GM12865 (cell line): ENCODE results near the gene SMPD3.

Experiments
- DNase-seq: peaks from one replicate; pipeline ENCODE4 v3.0.0; 2010; ENCODE audit warnings: low read depth
- H3K4me3 ChIP-seq: 2 replicates; pipeline ENCODE4 v1.5.1; 2011; ENCODE audit warnings: mild to moderate bottlenecking, low read depth, low read length, control low read depth
- TF ChIP-seq, protein P1 (sequence below): IDR thresholded peaks from 2 replicates; pipeline ENCODE4 v1.5.1; 2011; ENCODE audit warnings: low read length, control low read depth, low read depth, inconsistent platforms; ENCODE audit not compliant: insufficient read depth; ENCODE audit errors: missing control alignments

The SMPD3 gene

DNA sequence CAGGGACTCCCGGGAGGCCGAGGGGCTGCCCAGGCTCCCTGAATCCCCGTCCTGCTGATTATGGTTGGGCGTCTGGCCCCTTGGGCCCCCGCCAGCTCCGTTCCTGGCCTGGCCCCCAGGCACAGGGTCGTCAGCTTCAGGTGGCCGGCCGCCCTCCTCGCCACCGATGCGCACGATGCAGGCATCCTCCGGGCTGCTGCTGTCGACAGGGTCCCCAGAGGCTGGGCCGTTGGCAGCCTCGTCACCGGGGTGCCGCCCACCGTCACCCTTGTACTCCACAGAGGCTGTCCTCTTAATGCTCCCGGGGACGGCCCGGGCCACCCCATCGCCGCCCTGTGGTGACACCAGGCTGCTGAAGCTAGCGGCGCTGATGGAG lies 77.0 kb downstream of the SMPD3 start:
- no peak overlapping the region for H3K4me3 ChIP-seq
- TF ChIP-seq, protein P1, sequence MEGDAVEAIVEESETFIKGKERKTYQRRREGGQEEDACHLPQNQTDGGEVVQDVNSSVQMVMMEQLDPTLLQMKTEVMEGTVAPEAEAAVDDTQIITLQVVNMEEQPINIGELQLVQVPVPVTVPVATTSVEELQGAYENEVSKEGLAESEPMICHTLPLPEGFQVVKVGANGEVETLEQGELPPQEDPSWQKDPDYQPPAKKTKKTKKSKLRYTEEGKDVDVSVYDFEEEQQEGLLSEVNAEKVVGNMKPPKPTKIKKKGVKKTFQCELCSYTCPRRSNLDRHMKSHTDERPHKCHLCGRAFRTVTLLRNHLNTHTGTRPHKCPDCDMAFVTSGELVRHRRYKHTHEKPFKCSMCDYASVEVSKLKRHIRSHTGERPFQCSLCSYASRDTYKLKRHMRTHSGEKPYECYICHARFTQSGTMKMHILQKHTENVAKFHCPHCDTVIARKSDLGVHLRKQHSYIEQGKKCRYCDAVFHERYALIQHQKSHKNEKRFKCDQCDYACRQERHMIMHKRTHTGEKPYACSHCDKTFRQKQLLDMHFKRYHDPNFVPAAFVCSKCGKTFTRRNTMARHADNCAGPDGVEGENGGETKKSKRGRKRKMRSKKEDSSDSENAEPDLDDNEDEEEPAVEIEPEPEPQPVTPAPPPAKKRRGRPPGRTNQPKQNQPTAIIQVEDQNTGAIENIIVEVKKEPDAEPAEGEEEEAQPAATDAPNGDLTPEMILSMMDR = no peak
- DNase-seq = no peak

DNA sequence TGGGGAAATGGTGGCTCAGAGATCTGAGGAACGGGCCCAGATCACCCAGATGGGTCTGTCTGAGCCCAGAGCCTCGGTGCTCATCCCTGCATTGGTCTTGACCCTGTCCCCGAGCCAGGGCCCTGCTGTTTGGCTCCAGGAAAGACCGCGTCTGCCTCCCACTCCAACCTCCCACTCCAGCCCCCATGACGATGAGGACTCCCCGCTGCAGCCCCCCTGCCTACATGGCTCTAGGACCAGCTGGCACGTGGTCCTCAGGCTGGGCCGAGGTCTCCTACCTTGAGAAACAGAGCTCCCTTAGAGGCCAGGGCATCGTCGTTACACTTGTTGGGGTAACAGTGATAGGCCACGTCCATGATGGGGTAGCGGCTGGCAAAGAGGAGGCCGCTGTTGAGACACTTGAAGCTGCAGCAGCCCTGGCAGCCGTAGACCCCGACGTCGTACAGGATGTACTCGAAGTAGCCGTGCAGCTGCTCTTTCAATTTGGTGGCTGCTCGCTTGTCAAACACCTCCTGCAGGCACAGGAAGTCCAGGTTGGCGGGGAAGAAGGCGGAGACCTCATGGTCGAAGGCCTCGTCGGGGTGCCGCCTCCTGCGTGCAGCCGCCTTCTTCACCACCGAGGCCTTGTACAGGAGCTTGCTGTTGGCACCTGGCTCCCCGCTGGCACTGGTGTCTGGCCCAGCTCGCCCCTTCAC lies 77.6 kb downstream of the SMPD3 start:
- TF ChIP-seq, protein P1 = no peak
- DNase-seq = no peak
- no peak overlapping the region for H3K4me3 ChIP-seq

DNA sequence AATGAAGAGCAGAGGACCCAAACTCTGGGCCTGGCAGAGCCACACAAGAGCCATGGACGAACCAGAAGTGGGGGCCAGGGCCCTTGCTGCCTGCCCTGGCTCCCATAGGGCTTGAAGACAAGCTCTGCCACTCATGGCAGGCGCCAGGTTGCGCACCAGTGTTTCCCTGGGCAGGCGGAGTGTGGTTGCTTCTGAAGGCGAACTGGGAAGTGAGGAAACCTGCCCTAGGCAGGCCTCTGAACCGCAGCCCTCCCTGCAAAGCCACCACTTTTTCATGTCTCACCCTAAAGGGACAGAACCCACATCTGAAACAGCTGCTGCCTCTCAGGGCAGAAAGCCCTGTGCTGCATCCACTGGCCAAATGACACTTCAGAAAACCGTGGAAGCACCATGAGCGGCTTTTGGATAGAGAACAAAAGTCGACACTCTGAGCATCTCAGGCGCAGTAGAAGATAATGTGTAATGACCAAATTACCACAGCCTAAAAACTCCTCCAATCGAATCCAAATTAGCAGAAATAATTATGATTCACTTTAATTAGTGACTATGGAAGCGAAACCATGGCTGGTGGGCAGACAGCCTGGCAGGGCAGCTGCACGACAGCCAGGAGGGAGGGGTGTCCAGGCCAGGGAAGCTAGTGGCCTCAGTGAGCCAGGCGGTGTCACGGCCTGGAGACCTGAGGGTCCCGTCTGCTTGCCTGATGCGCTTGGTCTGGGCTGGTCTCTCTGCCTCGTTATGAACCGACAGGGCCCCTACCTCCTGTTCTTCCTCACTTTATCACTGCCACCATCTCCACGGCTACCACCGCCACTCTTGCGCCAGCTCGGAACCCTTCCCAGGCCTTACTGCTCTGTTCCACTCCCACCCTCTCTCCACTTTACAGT lies 78.4 kb downstream of the SMPD3 start:
- no peak overlapping the region for H3K4me3 ChIP-seq
- peak; percentile 84 for DNase-seq
- TF ChIP-seq, protein P1 = no peak

DNA sequence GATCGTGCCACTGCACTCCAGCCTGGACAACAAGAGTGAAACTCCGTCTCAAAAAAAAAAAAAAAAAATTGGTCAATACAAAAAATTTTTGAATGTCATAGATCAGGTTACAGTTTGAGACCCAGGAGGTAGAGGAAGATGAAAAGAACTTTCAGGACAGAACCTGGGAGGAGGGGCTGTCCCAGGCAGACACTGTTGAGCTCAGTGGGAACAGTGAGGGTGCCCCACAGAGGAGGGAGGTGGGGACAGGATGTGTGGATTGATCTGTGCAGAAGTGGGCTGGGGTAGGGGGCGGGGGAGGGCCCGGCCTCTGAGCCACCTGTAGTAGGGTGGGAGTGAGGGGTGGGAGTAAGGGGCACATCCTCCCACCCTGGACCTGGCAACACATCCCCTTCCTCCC lies 79.1 kb downstream of the SMPD3 start:
- H3K4me3 ChIP-seq = no peak overlapping the region
- TF ChIP-seq, protein P1 = no peak
- DNase-seq = no peak

DNA sequence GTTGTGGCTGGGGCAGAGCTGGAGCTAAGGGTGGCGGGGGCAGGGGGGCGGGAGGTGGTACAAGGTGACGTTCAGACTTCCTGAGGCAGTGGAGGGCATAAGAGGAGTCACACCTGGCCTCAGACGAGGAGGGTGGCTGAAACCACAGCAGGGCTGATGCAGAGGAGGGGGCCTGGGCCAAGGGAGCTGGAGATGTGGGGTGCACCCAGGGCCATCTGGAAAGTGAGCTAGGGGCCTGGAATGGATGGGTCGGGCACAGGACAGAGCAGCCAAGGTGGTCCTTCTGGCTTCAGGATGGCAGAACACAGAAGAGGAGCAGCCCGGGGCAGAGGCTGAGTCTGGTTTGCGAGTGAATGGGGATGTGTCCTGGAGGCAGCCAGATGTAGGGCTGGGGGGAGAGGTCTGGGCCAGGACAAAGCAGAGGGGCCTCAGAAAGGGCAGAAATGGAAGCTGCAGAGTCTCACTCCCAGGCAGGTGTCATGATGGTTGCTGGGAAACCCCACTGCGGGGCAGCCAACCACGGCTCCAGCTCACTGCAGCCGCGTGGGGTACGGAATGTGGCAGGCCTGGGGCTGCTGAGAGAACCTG lies 79.9 kb downstream of the SMPD3 start:
- no peak overlapping the region for H3K4me3 ChIP-seq
- DNase-seq = peak; percentile 38

DNA sequence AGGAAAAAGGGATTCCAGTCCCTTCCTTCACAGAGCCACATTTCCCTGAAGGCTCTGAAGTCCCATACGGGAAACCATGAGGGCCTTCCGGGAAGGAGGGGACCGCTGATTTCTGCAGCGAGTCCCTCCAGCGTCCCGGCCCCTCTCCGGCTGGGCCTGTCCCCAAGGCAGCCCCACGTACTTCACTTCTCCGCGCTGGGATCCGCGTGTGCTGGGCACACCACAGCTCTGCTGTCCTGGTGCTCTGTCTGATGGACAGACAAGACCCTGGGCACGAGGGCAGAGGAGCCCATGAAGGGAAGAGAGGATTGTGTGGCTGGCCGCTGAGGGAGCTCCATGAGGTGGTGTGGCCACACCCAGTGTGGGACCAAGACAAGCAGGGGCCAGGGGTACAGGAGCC lies 80.4 kb downstream of the SMPD3 start:
- TF ChIP-seq, protein P1 = no peak
- no peak for DNase-seq
- no peak overlapping the region for H3K4me3 ChIP-seq

More for the DNA sequence above, 79.9 kb downstream of the SMPD3 start:
- TF ChIP-seq, protein P1 = no peak
